Osteocyte (in vitro differentiated cells): ENCODE measurements around the gene DERL2. TPM values are rescaled to one million over a fixed set of nuclear protein-coding genes. Genes with fewer than 3 reads are reported as not detected.

Experiments used
- DNase-seq: peaks from one replicate; pipeline ENCODE4 v3.0.0; 2021; ENCODE audit warnings: mixed read lengths; ENCODE audit not compliant: unreplicated experiment; ENCODE audit errors: extremely low spot score
- H3K27ac Mint-ChIP-seq: one replicate; pipeline ENCODE4 v1.8.0; 2021; ENCODE audit warnings: mild to moderate bottlenecking, mixed read lengths; ENCODE audit not compliant: unreplicated experiment
- H3K27me3 Mint-ChIP-seq: one replicate; pipeline ENCODE4 v1.8.0; 2021; ENCODE audit warnings: mixed read lengths; ENCODE audit not compliant: unreplicated experiment
- H3K36me3 Mint-ChIP-seq: one replicate; pipeline ENCODE4 v1.8.0; 2021; ENCODE audit warnings: mixed read lengths; ENCODE audit not compliant: unreplicated experiment
- H3K4me1 Mint-ChIP-seq: one replicate; pipeline ENCODE4 v1.8.0; 2021; ENCODE audit warnings: mixed read lengths; ENCODE audit not compliant: unreplicated experiment
- H3K4me3 Mint-ChIP-seq: one replicate; pipeline ENCODE4 v1.8.0; 2021; ENCODE audit warnings: mild to moderate bottlenecking, moderate library complexity, mixed read lengths; ENCODE audit not compliant: unreplicated experiment
- H3K9me3 Mint-ChIP-seq: one replicate; pipeline ENCODE4 v1.8.0; 2021; ENCODE audit warnings: mixed read lengths; ENCODE audit not compliant: unreplicated experiment
- CTCF ChIP-seq: fragments of 200-600 bp; sonication (generic); IDR thresholded peaks from 2 replicates; pipeline ENCODE4 v1.5.0; 2021; ENCODE audit warnings: antibody characterized with exemption, mild to moderate bottlenecking, moderate library complexity
- total RNA-seq: library from RNA; stranded (reverse); gene quantifications from 2 replicates; pipeline ENCODE4 v1.2.1, GENCODE V29; 2021

Gene DERL2
- total RNA-seq, 1 donor from 2014 or later, result 73.1 TPM

DNA sequence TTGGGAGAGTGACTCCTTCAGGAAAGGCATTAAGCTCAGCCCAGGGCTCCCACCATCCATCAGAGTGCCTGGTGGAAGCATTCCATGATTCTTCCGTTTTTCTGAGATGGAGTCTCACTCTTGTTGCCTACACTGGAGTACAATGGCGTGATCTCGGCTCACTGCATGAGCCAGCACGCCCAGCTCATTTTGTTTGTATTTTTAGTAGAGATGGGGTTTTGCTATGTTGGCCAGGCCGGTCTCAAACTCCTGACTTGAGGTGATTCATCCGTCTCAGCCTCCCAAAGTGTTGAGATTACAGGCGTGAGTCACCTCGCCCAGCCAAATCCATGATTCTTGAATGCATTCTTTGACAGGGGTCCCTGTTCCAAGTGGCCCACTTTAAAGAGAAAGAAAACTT is 23.5 kb upstream of the DERL2 start:
- peaks cover 11% of the 10 kb centered on the region for H3K4me1 Mint-ChIP-seq
- H3K27me3 Mint-ChIP-seq, result no peaks in the 10 kb centered on the region
- no peak overlapping the region for H3K27ac Mint-ChIP-seq
- H3K36me3 Mint-ChIP-seq, result no peaks in the 10 kb centered on the region
- H3K4me3 Mint-ChIP-seq, result no peak overlapping the region
- TF ChIP-seq CTCF, result no peak
- H3K9me3 Mint-ChIP-seq, result no peaks in the 10 kb centered on the region
- no peak for DNase-seq

DNA sequence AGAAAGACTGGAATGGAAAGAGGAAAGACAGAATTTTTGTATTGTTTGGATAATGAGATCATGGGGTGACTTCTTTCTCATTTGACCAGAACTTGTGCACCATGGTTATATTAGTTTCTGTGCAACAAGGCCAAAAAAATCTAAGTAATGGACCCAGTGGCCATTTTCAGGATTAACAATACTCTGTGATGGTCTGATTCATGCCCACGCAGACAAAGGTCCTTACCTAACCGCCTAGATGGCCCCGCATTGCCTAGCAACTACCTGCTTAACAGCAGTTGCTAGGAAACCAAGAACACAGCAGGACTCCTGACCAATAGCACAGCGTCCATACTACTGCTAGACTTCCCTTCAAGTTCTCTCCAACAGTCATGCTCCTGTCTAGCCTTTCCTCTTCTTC is 22.8 kb upstream of the DERL2 start:
- Mint-ChIP-seq H3K36me3 (no peaks in the 10 kb centered on the region), H3K27me3 (no peaks in the 10 kb centered on the region), H3K4me3 (no peak overlapping the region), H3K9me3 (no peaks in the 10 kb centered on the region), H3K4me1 (peaks cover 11% of the 10 kb centered on the region), H3K27ac (no peak overlapping the region)
- no peak for TF ChIP-seq CTCF
- no peak for DNase-seq

DNA sequence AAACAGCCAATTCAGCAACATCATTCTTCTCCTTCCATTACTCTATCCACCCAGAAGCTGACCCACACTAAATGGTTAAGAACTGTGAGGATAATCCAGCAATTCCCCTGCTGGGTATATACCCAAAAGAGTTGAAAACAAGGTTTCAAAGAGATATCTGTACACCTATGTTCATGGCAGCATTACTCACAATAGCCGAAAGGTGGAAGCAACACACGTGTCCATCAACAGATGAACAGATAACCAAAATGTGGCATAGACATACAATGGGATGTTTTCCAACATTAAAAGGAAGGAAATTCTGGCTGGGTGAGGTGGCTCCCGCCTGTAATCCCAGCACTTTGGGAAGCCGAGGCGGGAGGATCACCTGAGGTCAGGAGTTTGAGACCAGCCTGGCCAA is 20.3 kb upstream of the DERL2 start:
- Mint-ChIP-seq H3K9me3 (no peaks in the 10 kb centered on the region), H3K27me3 (no peaks in the 10 kb centered on the region), H3K36me3 (no peaks in the 10 kb centered on the region), H3K27ac (no peak overlapping the region), H3K4me3 (no peak overlapping the region), H3K4me1 (peaks cover 15% of the 10 kb centered on the region)
- no peak for DNase-seq
- no peak for TF ChIP-seq CTCF

GRCh38 chr17:5502552-5502951 is 16.6 kb upstream of the DERL2 start:
- Mint-ChIP-seq H3K4me3 (no peak overlapping the region), H3K36me3 (peaks cover 4% of the 10 kb centered on the region), H3K9me3 (no peaks in the 10 kb centered on the region), H3K27ac (no peak overlapping the region), H3K4me1 (peaks cover 24% of the 10 kb centered on the region), H3K27me3 (no peaks in the 10 kb centered on the region)
- TF ChIP-seq CTCF, result no peak
- no peak for DNase-seq

GRCh38 chr17:5501685-5502084 is 15.7 kb upstream of the DERL2 start:
- no peaks in the 10 kb centered on the region for H3K9me3 Mint-ChIP-seq
- peak overlapping the region; percentile 75 for H3K4me3 Mint-ChIP-seq
- peak overlapping the region; percentile 80 for H3K27ac Mint-ChIP-seq
- no peaks in the 10 kb centered on the region for H3K27me3 Mint-ChIP-seq
- no peak for TF ChIP-seq CTCF
- peaks cover 4% of the 10 kb centered on the region for H3K36me3 Mint-ChIP-seq
- no peak for DNase-seq
- peaks cover 22% of the 10 kb centered on the region for H3K4me1 Mint-ChIP-seq
